Stimulated activated CD4-positive, alpha-beta T cell treated with anti-CD3 and anti-CD28 coated beads, TNF-alpha, amount 100 ng/mL, for 4 hours (primary cell): ENCODE data around the gene GAB2.
"Not testable (repeated sequence)": the region's sequence is repeated elsewhere in the genome, so short reads cannot be mapped to it uniquely, and the experiment has no call there.

ENCODE experiments used
- DNase-seq, 3 experiments: peaks; one replicate each; pipeline ENCODE4 v3.0.0-alpha.2; 2020; ENCODE audit warnings: low read depth in 3 of 3

GAB2 gene

DNA sequence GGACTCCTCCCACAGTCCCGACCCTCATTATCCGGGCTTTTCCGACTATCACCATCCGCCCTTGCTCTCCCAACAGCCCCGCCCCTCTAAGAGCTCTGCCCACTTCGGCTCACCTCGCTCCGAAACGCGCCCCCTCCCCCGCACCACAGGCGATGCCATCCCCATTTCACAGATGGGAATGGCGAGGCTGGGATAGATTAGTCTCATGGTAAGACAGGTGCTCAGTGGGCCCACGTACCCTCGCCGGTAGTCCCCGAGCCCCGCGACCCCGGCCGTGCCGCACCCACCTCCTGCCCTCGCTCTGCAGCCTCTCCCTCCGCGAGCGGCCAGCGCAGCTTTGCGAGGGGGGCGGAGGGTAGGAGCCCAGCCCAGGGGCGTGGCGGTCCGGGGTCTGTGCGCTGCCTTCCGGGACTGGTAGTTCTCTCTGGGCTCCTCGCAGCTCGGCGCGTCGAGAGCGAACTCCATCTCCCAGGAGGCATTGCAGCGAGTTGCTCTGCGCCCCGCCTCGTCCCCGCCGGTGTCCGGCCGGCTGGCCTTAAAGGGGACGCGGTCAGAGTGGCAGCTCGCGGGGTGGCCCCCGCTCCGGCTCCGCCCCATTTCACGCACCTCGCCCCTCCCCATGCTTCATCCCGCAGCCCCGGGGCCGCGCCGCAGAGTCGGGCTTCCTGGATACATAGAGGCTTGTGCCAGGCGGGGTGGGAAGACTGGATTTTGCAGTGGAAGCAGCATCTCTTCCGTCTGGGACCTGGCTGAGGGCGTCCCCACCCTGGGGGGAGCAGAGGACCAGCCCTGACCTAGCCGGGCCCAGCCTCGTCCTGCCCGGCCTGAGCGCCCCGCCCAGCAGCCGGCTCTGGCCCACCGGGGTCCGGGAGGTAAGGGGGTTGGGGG lies 229.1 kb downstream of the GAB2 start, which contains the start of the genes KCTD21 and USP35:
TSS of gene KCTD21 (minus strand) at position 341 of the 888 bp plus-strand sequence. CDS start 14,072 bp downstream, outside the sequence.
TSS of gene USP35 (plus strand) at position 634 of the 888 bp plus-strand sequence. CDS start 7,327 bp downstream, outside the sequence.
- DNase-seq = peak; percentile 82 to 83 (median 82)

DNA sequence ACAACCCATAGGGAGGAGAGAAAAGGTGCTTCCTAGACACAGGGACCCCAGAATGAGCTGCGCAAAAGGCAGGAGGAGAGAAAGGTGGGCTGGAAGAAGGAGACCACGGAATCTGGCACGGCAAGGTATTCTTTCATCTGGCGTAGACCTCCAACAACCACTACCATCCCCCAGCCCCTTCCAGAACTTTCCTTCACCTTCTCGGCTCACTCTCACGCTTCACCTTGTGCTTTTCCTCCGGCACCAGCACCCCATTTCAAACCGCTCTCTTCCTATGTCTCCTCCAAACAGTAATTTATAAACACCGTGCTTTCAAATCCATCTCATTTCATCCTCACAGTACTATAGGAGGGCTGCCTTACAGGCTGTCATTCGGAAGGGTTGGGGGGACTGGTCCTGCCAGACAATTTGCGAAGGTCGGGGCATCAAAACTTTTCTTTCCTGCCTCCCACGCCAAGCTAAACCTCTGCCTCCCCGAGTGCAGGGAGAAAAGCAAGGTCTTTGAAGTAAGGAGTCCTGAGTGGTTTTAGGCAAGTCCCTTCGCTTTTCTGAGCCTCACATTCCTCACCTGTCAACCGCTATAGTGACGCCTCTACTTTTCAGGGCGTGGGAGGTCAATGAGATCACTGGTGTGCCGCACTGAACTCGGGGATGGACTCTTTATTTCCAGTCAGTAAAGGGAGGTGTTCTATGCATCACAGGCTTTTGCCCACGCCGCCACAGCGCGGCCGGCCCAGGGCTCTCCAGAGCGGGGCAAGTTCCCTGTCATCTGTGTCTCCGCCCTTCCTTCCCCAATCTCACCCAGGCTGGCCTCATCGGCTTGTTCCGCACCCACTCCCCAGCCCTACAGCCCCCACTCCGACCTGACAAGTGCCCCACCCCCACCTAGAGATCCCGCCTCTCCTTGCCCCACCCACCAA lies 230.0 kb downstream of the GAB2 start:
- DNase-seq = peak in 2 of 3 experiments; percentile 61 to 77

- DNase-seq = no peak
These were observed 236.4 kb downstream of the GAB2 start for GRCh38 chr11:78181185-78181584.

DNA sequence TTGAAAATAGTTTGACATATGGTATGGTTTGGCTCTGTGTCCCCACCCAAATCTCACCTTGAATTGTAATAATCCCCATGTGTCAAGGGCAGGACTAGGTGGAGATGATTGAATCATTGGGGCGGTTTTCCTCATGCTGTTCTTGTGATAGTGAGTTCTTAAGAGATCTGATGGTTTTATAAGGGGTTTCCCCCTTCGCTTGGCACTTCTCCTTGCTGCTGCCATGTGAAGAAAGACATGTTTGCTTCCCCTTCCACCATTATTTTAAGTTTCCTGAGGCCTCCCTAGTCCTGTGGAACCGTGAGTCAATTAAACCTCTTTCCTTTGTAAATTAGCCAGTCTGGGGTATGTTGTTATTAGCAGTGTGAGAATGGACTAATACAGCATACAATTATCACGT lies 236.9 kb downstream of the GAB2 start:
- DNase-seq = no peak

- no peak for DNase-seq
These were observed 238.1 kb downstream of the GAB2 start for GRCh38 chr11:78179459-78180071.

- DNase-seq = no peak
These were observed 240.4 kb downstream of the GAB2 start for GRCh38 chr11:78177216-78177615.

DNA sequence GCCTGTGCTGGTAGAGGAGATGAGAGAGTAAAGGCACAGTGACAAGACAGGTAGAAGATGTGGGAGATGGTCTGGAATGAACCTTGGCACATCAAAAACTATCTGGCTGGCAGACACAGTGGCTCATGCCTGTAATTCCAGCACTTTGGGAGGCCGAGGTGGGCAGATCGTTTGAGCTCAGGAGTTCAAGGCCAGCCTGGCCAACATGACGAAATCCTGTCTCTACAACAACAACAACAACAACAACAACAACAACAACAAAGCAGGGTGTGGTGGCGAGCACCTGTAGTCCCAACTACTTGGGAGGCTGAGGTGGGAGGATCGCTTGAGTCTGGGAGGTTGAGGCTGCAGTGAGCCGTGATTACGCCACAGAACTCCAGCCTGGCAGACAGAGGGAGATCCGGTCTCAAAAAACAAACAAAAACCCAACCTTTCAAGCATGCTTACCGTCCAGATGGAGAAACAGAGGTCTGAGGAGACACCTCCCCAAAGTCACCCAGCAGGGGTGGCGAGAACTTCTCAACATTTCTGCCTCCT lies 240.9 kb downstream of the GAB2 start:
- DNase-seq = no peak

GRCh38 chr11:78175862-78176261 lies 241.8 kb downstream of the GAB2 start:
- not testable (repeated sequence) for DNase-seq

- DNase-seq = no peak
These were observed 245.7 kb downstream of the GAB2 start for GRCh38 chr11:78171951-78172350.

DNA sequence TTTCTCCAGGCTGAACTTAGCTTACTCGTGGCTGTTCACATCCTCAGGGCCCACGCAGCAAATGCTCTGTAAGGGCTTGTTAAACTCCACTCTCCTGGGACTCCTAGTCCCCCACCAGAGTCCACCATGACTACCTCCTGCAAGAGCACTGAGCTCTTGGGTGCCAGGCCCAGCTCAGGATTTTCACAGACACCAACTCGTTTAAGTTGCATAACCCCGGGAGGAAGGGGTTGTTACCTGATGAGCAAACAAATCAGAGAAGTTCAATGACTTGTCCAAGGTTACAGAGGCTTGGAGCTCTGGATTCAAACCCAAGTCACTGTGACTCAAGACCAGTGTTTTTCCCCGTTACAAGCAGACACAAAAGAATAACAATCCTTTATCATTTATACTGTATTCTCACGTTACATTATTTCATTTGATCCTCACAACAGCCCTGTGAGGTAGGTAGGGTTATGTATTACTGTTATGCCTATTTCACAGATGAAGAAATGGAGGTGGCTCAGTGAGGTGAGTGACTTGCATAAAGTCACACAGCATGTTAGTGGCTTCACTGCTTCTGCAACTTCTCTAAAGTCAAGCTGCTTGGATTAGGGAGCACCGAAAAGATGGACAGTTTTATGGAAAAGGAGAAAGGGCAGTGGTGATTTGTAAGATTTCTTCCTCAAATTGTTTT lies 246.6 kb downstream of the GAB2 start:
- no peak for DNase-seq

- DNase-seq = no peak
These were observed 247.2 kb downstream of the GAB2 start for GRCh38 chr11:78170413-78170812.

DNA sequence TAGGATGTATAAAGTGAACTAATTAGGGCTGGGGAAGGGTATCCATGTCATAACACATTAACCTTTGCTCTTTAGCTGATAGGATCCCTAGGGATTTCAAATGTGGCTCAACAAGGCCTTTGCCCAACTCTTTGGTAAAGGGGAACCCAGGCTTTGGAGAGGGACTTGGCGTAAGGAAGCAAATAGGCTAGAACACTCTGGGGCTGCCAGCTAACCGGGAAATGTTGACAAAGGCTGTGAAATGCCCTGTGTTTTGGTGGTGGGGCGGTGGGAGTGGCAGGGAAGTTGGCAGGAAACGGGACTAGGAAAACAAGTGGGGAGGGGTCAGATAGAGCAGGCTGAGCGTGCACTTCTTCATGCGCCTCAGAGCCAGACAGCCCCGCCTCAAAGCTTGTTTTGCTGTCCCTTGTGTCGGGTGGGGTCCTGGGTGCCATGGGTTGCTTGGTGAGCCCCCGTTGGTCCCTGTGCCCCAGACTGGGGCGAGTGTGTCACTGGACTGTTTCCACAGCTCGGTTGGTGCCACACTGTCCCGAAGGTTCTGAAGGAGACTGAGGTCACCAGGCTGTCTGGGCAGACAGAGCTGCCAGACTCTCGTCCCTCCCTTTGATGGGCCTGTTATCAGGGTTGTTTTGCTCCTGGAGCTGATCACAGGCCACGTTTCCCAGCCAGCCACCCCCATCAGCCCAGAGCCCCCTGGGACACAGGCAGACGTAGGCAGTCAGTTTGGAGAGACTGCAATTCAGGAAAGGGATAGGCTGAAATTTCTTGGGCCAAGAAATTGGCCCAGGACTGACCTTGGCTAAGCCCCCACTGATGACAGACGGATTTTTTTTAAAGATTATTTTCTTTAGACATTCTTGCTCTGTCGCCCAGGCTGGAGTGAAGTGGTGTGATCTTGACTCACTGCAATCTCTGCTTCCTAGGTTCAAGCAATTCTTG lies 248.8 kb downstream of the GAB2 start:
- DNase-seq = no peak

DNA sequence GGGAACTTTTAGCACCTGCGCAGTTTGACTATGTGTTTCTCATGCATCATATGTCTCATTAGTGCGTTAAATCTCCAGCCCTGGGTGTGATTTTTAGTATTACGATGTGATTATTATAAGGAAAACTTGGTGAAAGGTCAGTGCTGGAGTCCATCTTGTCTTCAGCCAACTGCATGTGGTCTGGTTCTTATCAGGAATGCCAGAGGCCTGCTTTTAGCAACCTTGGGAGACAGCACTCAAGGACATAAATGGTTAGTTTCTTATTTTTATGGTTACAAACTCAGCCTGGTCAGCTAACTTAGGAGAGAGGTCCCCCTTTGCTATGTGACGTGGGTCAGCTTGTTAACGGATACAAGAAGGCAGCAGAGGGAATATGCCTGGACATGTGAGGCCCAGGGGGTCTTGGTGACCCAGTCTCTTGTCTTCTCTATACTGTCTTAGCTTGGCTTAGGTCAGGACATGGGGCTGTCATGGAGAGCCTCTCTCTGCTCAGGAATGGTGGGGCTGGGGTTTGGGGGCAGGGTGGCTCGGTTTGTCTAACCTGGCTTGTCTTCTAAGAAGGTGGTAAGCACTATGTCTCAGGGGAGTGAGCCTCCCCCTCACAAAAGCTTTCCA lies 250.7 kb downstream of the GAB2 start:
- DNase-seq = no peak
